ENCODE results near the gene ZNF48.

Gene ZNF48

DNA sequence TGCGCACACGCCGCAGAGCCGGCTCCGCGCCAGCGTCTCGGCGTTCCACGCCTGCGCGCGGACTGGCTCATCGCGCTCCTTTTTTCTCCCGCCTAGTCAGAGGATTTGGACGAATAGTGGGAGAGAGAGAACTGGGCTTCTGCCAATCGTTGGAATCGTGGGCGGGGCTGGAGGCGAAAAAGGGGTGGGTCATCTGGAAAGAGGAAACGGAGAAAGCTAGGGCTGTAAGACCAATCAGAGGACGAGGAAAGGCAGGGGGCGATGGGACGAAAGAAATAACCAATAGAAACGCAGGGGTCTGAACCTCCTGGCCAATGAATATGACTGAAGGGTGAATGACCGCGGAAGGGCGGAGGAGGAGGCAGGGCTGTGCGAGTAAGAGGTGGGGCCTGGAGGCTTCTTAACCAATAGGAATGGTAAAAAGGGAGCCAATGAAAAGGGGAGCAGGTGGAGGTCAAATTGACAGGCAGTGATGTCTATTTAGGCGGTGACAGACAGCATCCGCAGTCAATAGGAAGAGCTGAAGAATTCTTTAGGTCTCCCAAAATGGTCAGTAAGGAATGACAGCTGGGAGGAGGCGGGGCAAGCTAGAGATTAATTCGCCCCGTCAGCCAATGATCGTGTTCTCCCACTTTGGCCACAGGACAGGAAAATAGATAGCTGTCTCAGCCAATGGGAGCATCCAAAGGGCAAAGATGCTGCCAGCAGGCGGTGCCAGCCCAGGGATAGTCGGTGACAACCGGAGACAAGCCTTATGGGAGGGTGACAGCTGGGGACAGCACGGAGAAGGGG is 24.6 kb upstream of the ZNF48 start, which contains the start of gene TBC1D10B:
TSS of gene TBC1D10B (minus strand) at position 39 of the 792 bp plus-strand sequence. CDS start 311 bp downstream, outside the sequence.
- Histone ChIP-seq H3K79me2 (ENCODE audit: low read length) (peaks cover 39% of the 10 kb centered on the region), H3K9me3 (ENCODE audit: insufficient read depth, low read length) (no peaks in the 10 kb centered on the region), H3K4me1 (ENCODE audit: low read length) (peaks cover 30% of the 10 kb centered on the region), H3K27ac (ENCODE audit: low read length) (peak within 1 kb of the TSS; percentile 59), H3K4me3 (ENCODE audit: low read length) (peak within 1 kb of the TSS; percentile 97), H2AFZ (ENCODE audit: low read depth, low read length) (no peak within 1 kb of the TSS; the same call in 1 of the 2 replicates), H3K9ac (ENCODE audit: low read length) (peak within 1 kb of the TSS; percentile 86), H3K27me3 (ENCODE audit: low read depth, low read length) (no peaks in the 10 kb centered on the region), H3K4me2 (ENCODE audit: low read length) (peak within 1 kb of the TSS; percentile 99), H3K36me3 (replicated peaks; ENCODE audit: low read depth, low read length) (peaks cover 2% of the 10 kb centered on the region), H4K20me1 (ENCODE audit: insufficient read depth, low read length) (peaks cover 24% of the 10 kb centered on the region)
- TF ChIP-seq CTCF (IDR thresholded peaks at IDR 0.05; ENCODE audit: low read depth, low read length) = no peak
- no peak for TF ChIP-seq EZH2phosphoT487 (IDR thresholded peaks at IDR 0.05; ENCODE audit: low read depth)

DNA sequence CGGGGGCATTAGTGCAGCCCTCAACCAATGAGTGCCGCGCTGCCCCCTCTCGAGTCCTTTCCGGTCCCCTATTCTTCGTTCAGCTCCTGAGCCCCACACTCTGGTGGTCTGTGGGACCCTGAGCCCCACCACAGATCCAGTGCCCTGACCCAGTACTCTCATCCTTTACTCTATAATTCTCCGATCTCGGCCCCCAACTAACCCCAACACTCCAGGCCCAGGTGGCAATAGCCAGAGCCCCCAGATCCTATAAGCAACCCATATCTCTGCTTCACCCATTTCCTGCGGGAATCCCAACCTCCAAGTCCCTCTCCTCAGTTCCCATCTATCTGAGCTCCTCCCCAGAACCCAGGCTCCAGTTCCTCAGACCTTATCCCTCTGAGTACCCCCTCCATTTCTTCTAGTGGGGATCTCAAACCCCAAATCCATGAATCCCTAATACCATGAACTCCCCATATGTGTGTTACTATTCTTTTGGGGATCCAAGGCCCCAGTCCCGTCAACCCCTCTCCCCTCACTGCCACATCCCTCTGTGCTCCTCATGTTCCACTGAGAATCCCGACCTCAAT is 23.9 kb upstream of the ZNF48 start:
- Histone ChIP-seq H3K4me3 (ENCODE audit: low read length) (peak overlapping the region; percentile 83), H4K20me1 (ENCODE audit: insufficient read depth, low read length) (peaks cover 24% of the 10 kb centered on the region), H3K27ac (ENCODE audit: low read length) (peak overlapping the region; percentile 59), H3K79me2 (ENCODE audit: low read length) (peaks cover 36% of the 10 kb centered on the region), H3K4me2 (ENCODE audit: low read length) (peak overlapping the region; percentile 97), H3K27me3 (ENCODE audit: low read depth, low read length) (no peaks in the 10 kb centered on the region), H3K9me3 (ENCODE audit: insufficient read depth, low read length) (no peaks in the 10 kb centered on the region), H3K4me1 (ENCODE audit: low read length) (peaks cover 30% of the 10 kb centered on the region), H2AFZ (ENCODE audit: low read depth, low read length) (no peak overlapping the region; the same call in 1 of the 2 replicates), H3K9ac (ENCODE audit: low read length) (peak overlapping the region; percentile 86), H3K36me3 (replicated peaks; ENCODE audit: low read depth, low read length) (no peaks in the 10 kb centered on the region)
- TF ChIP-seq EZH2phosphoT487 (IDR thresholded peaks at IDR 0.05; ENCODE audit: low read depth) = no peak
- TF ChIP-seq CTCF (IDR thresholded peaks at IDR 0.05; ENCODE audit: low read depth, low read length) = no peak

GRCh38 chr16:30372038-30372712 is 23.0 kb upstream of the ZNF48 start:
- no peak overlapping the region for H3K27ac ChIP-seq (ENCODE audit: low read length)

More at GRCh38 chr16:30372038-30372712, 23.0 kb upstream of the ZNF48 start:
- no peaks in the 10 kb centered on the region for H3K36me3 ChIP-seq (replicated peaks; ENCODE audit: low read depth, low read length)
- no peaks in the 10 kb centered on the region for H3K9me3 ChIP-seq (ENCODE audit: insufficient read depth, low read length)
- H2AFZ ChIP-seq (ENCODE audit: low read depth, low read length) = peak overlapping the region; percentile 17; the same call in 1 of the 2 replicates
- H3K9ac ChIP-seq (ENCODE audit: low read length) = peak overlapping the region; percentile 86
- peaks cover 29% of the 10 kb centered on the region for H3K79me2 ChIP-seq (ENCODE audit: low read length)
- H3K27me3 ChIP-seq (ENCODE audit: low read depth, low read length) = no peaks in the 10 kb centered on the region
- peak overlapping the region; percentile 97 for H3K4me2 ChIP-seq (ENCODE audit: low read length)
- H3K4me1 ChIP-seq (ENCODE audit: low read length) = peaks cover 33% of the 10 kb centered on the region
- no peak for TF ChIP-seq EZH2phosphoT487 (IDR thresholded peaks at IDR 0.05; ENCODE audit: low read depth)
- no peak for TF ChIP-seq CTCF (IDR thresholded peaks at IDR 0.05; ENCODE audit: low read depth, low read length)
- peaks cover 23% of the 10 kb centered on the region for H4K20me1 ChIP-seq (ENCODE audit: insufficient read depth, low read length)
- H3K4me3 ChIP-seq (ENCODE audit: low read length) = peak overlapping the region; percentile 83
